RWPE2 (cell line): Measurements from ENCODE around the gene PTCHD1.

Source experiments
- ATAC-seq: fragments of 200-7000 bp; cut with Tn5 transposase; 3 replicates; pipeline ENCODE4 v1.9.1; 2021; ENCODE audit warnings: low read depth
- DNase-seq: peaks from one replicate; pipeline ENCODE4 v3.0.0-alpha.2; 2020; ENCODE audit warnings: low spot score
- H3K27ac ChIP-seq: fragments of 450-650 bp; 2 replicates; pipeline ENCODE4 v1.5.1; 2017; ENCODE audit warnings: mild to moderate bottlenecking; ENCODE audit not compliant: poor library complexity, severe bottlenecking
- H3K27me3 ChIP-seq: fragments of 250-450 bp; sonication (Bioruptor Pico); 2 replicates; pipeline ENCODE4 v1.5.1; 2021; ENCODE audit warnings: mild to moderate bottlenecking, moderate library complexity; ENCODE audit not compliant: insufficient read depth, poor library complexity, severe bottlenecking
- H3K36me3 ChIP-seq: fragments of 250-450 bp; sonication (Bioruptor Pico); 2 replicates; pipeline ENCODE4 v1.5.1; 2020; ENCODE audit warnings: low read depth, mild to moderate bottlenecking, moderate library complexity
- H3K4me1 ChIP-seq: fragments of 250-450 bp; sonication (Bioruptor Pico); 2 replicates; pipeline ENCODE4 v1.5.1; 2021; ENCODE audit warnings: mild to moderate bottlenecking, moderate library complexity; ENCODE audit not compliant: insufficient read depth, poor library complexity, severe bottlenecking
- H3K4me3 ChIP-seq: fragments of 250-450 bp; sonication (Bioruptor Pico); 2 replicates; pipeline ENCODE4 v1.5.1; 2021; ENCODE audit warnings: mild to moderate bottlenecking, moderate library complexity; ENCODE audit not compliant: severe bottlenecking
- H3K9me3 ChIP-seq: fragments of 250-450 bp; sonication (Bioruptor Pico); 2 replicates; pipeline ENCODE4 v1.5.1; 2021; ENCODE audit warnings: mild to moderate bottlenecking, moderate library complexity; ENCODE audit not compliant: severe bottlenecking
- CTCF ChIP-seq: fragments of 450-650 bp; IDR thresholded peaks from one replicate; pipeline ENCODE4 v1.5.1; 2017; ENCODE audit warnings: mild to moderate bottlenecking, moderate library complexity; ENCODE audit not compliant: poor library complexity, severe bottlenecking

The PTCHD1 gene

GRCh38 chrX:23332888-23333821 is 1.5 kb upstream of the PTCHD1 start:
- peaks cover 53% of the 10 kb centered on the region for H3K27me3 ChIP-seq
- TF ChIP-seq CTCF = no peak
- H3K4me3 ChIP-seq = no peak overlapping the region
- no peaks in the 10 kb centered on the region for H3K9me3 ChIP-seq
- H3K27ac ChIP-seq = no peak overlapping the region
- H3K36me3 ChIP-seq = no peaks in the 10 kb centered on the region
- DNase-seq = no peak
- H3K4me1 ChIP-seq = no peaks in the 10 kb centered on the region
- ATAC-seq = 0 out of 3 replicates have a peak, but pooled peaks have one; percentile 33

- no peaks in the 10 kb centered on the region for H3K9me3 ChIP-seq
- DNase-seq = no peak
- H3K27ac ChIP-seq = no peak overlapping the region
- peak; percentile 35; the same call in 1 of the 3 replicates for ATAC-seq
- no peak for TF ChIP-seq CTCF
- no peak overlapping the region for H3K4me3 ChIP-seq
- peaks cover 59% of the 10 kb centered on the region for H3K27me3 ChIP-seq
- H3K4me1 ChIP-seq = no peaks in the 10 kb centered on the region
- H3K36me3 ChIP-seq = no peaks in the 10 kb centered on the region
Observed at GRCh38 chrX:23333842-23334520, 668 bp upstream of the PTCHD1 start.

- Histone ChIP-seq H3K9me3 (no peaks in the 10 kb centered on the region), H3K4me1 (no peaks in the 10 kb centered on the region), H3K36me3 (no peaks in the 10 kb centered on the region), H3K4me3 (no peak overlapping the region), H3K27me3 (peaks cover 60% of the 10 kb centered on the region), H3K27ac (no peak overlapping the region)
- ATAC-seq (no peak; the same call in 2 of the 3 replicates), DNase-seq (no peak)
- TF ChIP-seq CTCF = no peak
Observed at GRCh38 chrX:23334521-23334847, 165 bp upstream of the PTCHD1 start.

GRCh38 chrX:23338334-23338733 is 3.7 kb downstream of the PTCHD1 start:
- H3K27ac ChIP-seq = no peak overlapping the region
- no peaks in the 10 kb centered on the region for H3K9me3 ChIP-seq
- H3K27me3 ChIP-seq = peaks cover 40% of the 10 kb centered on the region
- TF ChIP-seq CTCF = no peak
- DNase-seq (no peak), ATAC-seq (no peak)
- no peaks in the 10 kb centered on the region for H3K4me1 ChIP-seq
- H3K4me3 ChIP-seq = no peak overlapping the region
- H3K36me3 ChIP-seq = no peaks in the 10 kb centered on the region

GRCh38 chrX:23341452-23341851 is 6.8 kb downstream of the PTCHD1 start:
- H3K4me1 ChIP-seq = no peaks in the 10 kb centered on the region
- peaks cover 13% of the 10 kb centered on the region for H3K27me3 ChIP-seq
- no peaks in the 10 kb centered on the region for H3K9me3 ChIP-seq
- H3K27ac ChIP-seq = no peak overlapping the region
- TF ChIP-seq CTCF = no peak
- ATAC-seq = no peak
- H3K36me3 ChIP-seq = no peaks in the 10 kb centered on the region
- DNase-seq = no peak
- no peak overlapping the region for H3K4me3 ChIP-seq
